ENCODE data around the gene AOPEP.

DNA sequence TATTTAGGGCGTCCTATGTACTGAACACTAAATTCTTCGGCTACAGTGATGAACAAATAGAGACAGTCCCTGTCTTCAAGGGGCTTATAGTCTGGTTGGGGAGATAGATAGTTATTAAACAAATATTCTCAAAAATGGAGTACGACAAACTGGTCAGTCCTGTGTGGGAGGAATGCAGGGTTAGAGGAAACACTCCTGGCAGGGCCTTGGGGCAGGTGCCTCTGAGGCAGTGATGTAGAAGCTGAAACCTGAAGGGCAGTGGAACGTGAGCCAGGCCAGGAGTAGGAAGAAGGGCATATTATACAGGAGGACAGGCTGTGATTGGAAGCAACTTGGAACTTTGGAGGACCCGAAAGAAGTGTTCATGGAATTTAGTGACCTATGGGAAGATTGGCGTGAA is 133.4 kb downstream of the AOPEP start:
- no peak for TF ChIP-seq EZH2phosphoT487 (IDR thresholded peaks at IDR 0.05)
- TF ChIP-seq, protein P1, sequence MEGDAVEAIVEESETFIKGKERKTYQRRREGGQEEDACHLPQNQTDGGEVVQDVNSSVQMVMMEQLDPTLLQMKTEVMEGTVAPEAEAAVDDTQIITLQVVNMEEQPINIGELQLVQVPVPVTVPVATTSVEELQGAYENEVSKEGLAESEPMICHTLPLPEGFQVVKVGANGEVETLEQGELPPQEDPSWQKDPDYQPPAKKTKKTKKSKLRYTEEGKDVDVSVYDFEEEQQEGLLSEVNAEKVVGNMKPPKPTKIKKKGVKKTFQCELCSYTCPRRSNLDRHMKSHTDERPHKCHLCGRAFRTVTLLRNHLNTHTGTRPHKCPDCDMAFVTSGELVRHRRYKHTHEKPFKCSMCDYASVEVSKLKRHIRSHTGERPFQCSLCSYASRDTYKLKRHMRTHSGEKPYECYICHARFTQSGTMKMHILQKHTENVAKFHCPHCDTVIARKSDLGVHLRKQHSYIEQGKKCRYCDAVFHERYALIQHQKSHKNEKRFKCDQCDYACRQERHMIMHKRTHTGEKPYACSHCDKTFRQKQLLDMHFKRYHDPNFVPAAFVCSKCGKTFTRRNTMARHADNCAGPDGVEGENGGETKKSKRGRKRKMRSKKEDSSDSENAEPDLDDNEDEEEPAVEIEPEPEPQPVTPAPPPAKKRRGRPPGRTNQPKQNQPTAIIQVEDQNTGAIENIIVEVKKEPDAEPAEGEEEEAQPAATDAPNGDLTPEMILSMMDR (IDR thresholded peaks at IDR 0.05) = no peak
